ENCODE measurements around the gene CUBN.

The CUBN gene

GRCh38 chr10:16905320-16905719 is 224.3 kb downstream of the CUBN start:
- no peak for DNase-seq

- DNase-seq = no peak
Observed at GRCh38 chr10:16904639-16905061, 225.0 kb downstream of the CUBN start.

- DNase-seq = no peak
Observed at GRCh38 chr10:16904049-16904448, 225.6 kb downstream of the CUBN start.

GRCh38 chr10:16902606-16903005 is 227.0 kb downstream of the CUBN start:
- DNase-seq = no peak

- no peak for DNase-seq
Observed at GRCh38 chr10:16901106-16901505, 228.5 kb downstream of the CUBN start.

DNA sequence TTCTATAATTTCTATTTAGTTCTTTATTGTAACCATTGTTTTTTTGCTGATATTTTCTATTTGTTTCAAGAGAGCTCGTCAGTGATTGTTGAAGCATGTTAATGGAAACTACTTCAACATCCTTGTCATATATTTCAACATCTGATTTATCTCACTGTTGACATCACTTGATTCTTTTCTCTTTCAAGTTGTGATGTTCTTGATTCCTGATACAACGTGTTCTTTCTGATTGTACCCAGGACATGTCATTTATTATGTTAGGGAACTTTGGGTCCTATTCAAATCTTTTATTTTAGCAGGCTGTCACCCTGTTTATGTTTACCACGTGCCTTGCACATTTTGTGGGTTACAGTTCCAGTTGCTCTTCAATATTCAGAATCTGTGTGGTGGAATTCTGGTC is 232.6 kb downstream of the CUBN start:
- DNase-seq = no peak

DNA sequence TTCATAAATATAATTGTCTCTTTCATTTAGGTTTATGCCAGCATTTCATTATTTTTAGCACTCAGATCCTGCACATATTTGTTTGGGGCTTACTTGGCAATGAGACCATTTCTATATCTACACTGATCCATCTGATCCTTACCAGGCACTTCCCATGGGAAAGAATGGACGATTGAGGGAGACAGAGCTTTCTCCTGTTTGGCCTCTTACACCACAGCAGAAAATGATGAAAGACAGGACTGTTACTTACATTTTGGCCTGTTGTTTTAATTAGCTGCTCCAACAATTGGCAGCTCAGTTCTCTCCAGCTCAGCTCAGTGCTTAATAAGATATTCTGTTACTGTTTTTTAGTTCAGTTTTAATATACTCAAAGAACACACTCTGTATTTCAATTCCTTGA is 234.8 kb downstream of the CUBN start:
- no peak for DNase-seq

DNA sequence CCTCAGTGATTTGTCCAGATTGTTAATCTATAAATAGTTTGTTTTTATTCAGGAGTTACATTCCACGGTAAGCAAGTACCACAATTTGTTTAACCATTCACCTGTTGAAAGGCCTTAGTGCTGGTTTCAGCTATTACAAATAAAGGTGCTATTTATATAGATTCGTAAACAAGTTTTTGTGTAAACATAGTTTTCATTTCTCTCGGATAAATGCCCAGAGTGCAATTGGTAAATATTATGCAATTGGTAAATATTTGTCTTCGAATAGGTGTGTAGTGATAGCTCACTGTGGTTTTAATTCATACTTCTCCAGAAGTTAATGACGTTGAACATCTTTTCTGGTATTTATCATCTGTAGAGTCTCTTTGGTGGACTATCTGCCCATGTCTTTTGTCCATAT is 235.9 kb downstream of the CUBN start:
- DNase-seq = no peak

- DNase-seq = no peak
Observed at GRCh38 chr10:16891375-16892313, 238.0 kb downstream of the CUBN start.

- no peak for DNase-seq
Observed at GRCh38 chr10:16890691-16891090, 238.9 kb downstream of the CUBN start.

GRCh38 chr10:16887565-16887964 is 242.0 kb downstream of the CUBN start:
- DNase-seq = no peak

DNA sequence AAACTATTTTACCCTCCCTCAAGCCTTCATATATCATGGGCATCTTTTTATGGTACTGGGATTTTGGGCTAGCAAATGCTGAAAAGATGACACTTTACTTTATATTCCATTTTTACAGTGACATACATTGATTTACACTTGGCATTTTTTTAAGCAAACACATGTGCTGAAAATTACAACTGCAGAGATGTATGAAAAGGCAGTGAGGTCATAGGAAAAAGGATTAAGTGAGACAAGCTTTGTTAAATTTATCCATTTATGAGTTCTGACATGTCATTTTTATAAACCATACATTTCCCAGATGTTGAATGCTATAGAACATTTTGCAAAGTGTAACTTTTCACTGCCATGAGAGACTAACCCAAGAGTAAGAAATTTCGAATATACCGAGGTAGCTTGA is 243.6 kb downstream of the CUBN start:
- DNase-seq = no peak

GRCh38 chr10:16884497-16884896 is 245.1 kb downstream of the CUBN start:
- DNase-seq = no peak

- DNase-seq = no peak
Observed at GRCh38 chr10:16883084-16883483, 246.5 kb downstream of the CUBN start.

DNA sequence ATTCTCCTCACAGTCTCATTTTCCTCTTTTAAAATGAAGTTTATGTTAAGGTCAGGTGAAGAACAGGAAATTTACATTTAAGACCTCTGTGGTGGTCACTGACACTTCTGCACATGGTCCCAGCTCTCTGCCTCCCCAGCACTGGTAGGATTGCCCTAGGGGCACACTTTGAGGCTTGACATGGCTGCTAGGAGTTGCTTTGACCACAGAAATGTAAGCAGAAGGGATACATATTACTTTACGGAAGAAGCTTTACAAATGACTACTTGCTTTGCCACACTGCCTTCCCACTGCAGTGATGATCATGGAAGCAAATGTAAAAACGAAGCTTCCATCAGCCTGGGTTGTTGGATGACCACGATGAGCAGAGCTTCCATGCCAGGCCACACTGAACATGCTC is 259.3 kb downstream of the CUBN start:
- no peak for DNase-seq

GRCh38 chr10:16867990-16868389 is 261.6 kb downstream of the CUBN start:
- DNase-seq = no peak

- DNase-seq = no peak
Observed at GRCh38 chr10:16867556-16867955, 262.1 kb downstream of the CUBN start.

DNA sequence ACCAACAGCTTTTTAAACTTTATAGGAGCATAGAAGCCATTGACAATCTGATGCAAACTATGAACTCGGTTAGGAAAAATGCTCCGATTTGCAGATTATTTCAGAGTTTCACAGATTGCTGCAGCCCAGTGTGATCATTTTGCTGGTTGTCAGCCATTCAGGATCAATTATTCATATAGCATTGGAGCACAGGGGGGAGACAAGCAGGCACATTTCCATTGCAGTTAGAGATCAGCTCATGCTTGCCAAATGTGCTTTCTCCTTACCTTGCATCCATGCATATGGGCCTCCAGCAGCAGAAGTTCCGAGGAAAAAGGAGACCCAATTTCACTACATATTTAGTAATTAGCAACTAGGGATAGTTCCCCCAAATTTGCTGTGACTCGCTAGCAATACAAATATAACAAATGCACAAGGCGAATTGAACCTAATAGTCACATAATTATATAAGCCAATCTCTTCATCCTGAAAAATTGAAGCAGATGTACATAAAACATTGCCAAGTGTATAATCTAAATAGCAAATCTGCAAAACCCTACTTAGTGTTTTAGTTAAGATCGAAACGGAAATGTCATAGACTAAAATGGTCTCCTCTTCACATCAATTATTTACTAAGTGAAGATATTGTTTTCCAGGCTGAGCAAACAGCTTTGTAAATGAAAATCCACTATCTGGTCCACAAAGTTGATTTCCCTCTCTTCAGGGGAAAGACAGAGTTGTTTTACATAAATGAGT is 262.9 kb downstream of the CUBN start:
- DNase-seq = no peak

GRCh38 chr10:16865766-16866165 is 263.8 kb downstream of the CUBN start:
- no peak for DNase-seq

DNA sequence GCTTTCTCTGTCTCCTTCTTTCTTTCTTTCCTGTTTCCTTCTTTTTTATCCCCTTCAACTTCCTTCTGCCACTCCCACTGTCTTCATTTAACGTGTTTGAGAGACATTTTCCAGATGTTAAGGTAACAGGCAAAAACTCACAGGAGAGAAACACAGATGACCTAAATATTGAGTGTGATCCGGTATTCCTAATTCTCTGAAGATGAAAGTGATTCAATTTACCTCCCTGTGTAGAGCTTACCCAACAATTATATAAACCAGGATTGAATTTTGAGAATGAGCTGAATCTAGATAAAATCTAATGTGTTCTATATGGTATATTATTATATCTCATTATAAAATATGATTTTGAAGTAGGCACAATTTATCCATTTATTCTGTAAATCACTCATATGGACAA is 265.8 kb downstream of the CUBN start:
- no peak for DNase-seq

GRCh38 chr10:16857419-16857818 is 272.2 kb downstream of the CUBN start:
- DNase-seq = no peak

GRCh38 chr10:16856567-16856966 is 273.0 kb downstream of the CUBN start:
- no peak for DNase-seq

- no peak for DNase-seq
Observed at GRCh38 chr10:16856092-16856491, 273.5 kb downstream of the CUBN start.

- no peak for DNase-seq
Observed at GRCh38 chr10:16854623-16855022, 275.0 kb downstream of the CUBN start.
